Stimulated activated CD4-positive, alpha-beta T cell treated with anti-CD3 and anti-CD28 coated beads, Interleukin-1b, Interleukin-23, amount 100 ng/mL, for 24 hours (primary cell): Measurements from ENCODE around the gene MDFIC.

Experiments used
- DNase-seq, 4 experiments: peaks; one replicate each; pipeline ENCODE4 v3.0.0-alpha.2; 2020; ENCODE audit warnings: low read depth in 4 of 4, low spot score in 1 of 4

The MDFIC gene

DNA sequence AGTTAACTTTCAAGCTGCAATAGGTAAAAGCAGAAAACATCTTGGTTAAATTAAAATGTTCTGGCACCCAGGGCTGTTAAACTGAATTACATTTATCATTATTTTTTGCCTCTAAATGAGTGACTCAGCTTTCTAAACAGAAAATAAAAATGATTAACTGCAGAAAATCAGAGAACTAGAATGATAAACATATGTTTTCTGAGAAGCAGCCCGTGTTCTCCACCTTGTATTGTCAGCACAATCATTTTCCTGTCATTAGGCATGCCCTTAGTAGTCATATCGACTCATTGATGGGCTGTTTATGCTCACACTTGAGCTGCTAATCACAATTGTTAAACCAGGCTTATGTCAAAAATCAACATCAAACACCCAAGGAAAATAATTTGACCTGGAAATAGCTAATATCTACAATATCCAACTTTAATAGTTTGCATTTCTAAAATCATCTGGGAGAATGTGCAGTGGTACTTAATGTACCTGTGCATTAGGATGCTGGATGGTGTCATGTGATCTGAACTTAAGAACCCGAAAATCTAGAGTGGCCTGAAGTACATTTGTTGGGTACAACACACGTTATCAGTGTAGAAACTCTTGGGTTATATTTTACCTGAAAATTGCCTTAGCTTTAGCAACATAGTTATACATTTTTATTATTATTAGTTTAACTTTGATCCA lies 2.3 kb downstream of the MDFIC start:
- no peak for DNase-seq

DNA sequence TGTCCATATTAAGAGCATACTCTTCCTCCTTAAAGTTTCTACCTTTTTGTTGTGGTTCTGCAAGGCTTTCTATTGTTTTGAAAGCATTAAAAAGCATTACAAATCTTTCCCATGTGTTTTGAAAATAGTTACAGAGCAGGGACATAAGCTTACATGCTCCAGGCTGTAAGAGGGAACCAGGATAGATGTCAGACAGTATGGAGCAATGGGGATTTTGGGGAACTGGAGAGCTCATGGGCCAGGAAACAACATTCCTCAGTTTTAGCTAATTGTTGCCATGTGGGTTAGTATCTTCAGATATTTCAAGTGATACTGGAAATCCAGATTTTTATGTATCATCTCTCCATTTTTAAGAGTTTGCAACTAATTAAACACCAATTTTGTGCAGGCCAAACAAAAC lies 3.5 kb downstream of the MDFIC start:
- no peak for DNase-seq

DNA sequence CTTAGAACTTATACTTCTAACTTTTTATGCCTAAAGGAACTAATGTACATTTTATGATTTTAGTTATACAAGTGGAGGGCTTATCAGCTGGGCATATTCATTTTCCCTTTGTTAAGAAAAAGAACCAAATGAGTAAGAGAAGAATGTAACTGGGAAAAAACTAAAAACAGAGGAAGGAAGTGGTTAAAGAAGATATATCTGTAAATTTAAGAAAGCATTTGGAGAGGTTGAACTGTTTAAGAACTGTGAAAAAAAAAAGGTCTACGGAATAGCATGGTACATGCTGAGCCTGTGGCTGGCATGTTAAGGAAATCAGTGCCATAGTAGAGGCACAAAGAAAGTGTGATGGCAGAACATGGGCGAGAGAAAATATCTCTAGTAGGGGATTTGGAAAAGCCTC lies 6.2 kb downstream of the MDFIC start:
- no peak for DNase-seq

DNA sequence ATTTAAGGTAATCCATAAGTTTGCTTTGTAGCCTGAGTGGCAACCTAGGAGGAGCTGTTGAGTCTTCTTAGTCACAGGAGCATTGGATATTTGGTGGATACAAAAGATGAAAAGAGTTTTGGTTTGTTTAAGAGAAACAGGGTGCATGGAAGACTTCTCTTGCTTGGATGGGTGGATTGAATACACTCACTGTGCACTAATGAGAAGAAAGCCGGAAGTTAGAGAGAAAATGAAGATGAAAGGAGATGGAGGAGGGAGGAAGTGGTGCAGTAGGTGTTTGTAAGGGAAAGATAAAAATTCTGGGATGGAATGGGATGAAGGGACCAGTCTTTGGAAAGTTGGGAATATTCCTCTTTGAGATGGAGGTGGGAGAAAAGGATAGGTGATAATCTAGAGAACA lies 7.7 kb downstream of the MDFIC start:
- DNase-seq, result no peak

DNA sequence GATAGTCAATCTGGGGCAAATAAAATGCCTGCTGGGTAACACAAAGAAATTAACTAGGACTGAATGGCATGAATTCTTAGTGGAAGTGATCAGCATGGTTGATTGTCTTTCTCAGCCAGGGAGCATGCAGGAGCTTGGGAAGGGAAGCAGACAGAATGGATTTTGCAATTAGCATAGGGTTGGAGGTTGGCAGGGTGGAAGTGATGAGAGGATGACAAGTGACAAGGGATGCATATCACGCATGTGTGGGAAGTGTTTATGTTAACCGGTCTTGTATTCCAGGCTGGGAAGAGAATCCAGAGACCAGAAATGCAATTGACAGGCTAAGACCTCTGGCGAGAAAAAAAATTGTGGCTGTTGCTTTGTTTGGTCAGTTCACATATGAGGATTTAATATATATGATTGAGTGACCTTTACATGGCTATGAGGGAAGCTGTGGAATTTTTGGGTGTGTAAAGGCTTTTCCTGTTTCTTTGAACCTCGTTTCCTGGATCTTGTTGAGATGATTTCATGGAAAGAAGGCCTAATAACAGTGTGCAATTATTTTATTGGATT lies 8.3 kb downstream of the MDFIC start:
- no peak for DNase-seq

DNA sequence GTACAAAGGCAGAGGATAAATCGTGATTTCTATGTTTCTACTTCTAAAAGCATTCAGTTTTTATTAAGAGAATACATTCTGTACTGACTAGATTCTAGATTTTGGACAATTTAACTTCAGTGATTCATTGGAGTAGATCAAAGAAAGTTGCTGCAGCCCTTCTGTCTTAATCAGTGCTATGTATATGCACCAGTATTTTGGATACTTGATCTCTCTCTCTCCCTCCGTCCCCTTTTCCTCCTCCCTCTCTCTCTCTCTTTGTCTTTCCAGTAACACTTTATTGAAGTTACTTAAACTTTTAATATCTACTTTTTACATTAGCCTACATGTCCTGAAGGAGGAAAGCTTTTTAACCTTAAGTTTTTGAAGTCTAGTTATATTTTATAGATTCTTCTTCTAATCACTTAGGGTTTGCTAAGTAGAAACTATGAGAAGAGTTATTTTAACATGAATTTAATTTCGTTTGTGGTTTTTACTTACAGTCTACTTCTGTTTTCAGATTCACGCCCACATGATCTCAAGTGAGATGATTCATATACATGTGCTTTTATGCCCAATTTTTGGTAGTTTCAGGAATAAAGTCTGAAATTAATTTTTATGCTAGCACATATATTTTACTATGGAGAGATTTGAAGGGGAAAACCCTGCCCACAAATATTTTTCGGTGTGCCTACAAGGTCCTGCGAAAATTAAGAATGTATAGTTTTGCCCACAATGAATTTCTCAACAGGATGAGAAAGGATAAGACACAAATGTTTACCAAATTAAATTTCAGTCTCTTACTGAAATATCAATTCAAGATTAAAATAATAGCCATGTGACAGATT lies 9.1 kb downstream of the MDFIC start:
- no peak for DNase-seq

DNA sequence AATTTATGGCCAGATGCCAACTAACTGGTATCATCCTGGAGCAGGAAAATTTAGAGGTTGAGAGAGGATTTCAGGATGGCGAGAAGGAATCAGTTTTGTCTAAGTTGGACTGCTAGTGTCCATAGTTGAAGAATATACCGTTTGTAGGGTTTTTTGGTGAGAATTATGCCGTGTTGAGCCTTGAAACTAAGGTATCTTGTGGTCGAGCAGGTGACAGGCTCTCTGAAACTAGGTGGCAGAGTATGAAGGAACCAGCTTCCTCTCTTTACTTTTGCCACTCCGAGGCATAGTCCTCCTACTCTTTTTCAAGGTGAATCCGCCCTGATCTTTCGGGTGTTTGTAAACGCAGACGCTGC lies 9.7 kb downstream of the MDFIC start:
- no peak for DNase-seq

DNA sequence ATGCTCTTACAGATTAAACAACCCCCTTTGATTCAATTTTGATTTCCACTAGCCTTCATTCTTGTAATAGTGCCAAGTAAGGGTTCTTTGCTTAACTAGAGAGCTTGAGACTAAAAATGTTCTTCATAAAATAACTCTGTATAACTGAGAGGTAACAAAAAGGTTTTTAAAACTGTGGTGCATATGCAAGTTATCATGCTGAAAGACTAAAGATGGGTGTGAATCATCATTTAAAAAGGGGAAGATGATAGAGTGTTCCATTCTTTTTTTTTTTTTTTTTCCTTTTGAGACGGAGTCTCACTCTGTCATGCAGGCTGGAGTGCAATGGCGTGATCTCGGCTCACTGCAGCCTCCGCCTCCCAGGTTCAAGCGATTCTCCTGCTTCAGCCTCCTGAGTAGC lies 11.1 kb downstream of the MDFIC start:
- no peak for DNase-seq

DNA sequence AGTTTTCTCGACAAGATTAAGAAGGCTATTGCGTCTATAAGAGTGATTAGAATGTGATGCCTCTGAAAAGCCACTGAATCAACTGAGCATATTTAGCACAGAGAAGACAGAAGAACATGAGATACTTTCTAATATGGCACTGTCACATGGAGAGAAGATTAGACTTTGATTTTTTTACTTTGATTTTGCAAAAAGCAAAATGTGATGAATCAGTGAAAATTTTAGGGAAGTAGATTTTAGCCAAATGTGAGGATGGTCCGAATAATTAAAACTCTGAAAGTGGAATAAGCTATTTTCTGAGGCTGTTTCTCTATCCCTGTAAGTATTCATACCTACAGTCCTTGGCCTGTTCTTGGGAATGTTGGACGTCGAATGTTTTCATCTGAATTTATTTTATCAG lies 11.8 kb downstream of the MDFIC start:
- DNase-seq, result no peak

DNA sequence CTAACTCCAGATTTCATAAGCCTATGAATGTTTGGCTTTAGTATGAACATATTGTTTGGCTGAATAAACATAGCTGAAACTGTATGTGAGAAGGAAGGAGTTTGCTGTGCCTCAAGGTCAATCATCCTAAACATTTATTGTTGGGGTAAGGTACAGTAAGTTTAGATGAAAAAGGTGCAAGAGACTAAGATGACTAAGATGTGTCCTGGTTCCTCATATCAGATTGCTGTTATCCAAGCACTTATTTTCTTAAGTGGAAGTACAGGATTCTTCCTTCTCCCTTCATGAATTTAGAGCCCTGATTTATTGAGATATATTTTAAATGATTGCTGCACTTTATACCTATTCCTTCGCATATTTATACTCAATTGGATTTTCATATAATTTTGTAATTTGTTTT lies 12.2 kb downstream of the MDFIC start:
- no peak for DNase-seq

DNA sequence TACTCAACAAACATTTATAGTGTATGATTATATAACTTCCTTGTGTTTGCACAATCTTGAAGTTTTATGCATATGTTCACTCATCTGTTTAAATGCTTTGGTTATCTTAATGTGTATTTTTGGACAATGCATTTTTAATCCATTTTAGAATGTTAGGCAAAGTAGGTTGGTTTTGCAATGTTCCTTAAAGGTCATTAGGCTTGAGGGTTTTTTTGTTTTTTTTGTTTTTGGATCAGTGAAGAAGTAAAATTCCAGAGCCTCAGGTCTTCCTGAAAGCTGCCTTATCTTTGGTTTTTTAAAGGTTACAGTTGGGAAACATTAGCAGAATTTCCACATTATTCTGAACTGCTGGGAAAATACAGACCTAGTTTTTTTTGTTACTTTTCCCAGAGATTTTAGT lies 12.8 kb downstream of the MDFIC start:
- DNase-seq, result no peak

DNA sequence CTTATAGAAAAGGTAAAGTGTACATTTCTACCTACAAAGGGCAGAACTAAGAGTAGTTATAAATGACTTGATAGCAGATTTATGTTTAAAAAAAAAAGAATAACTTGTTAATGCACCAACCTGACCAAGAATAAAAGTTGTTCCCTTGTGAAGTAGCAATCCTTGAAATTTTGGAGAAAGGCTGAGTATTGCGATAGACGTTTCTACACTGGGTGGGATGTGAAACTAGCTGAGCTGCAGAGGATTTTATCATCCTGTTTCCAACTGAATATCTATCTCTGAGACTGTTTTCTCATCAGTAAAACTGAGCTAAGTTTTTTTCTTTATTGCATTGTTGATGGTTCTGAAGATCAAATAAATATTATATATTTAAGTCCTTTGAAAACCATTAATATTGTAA lies 14.6 kb downstream of the MDFIC start:
- no peak for DNase-seq

DNA sequence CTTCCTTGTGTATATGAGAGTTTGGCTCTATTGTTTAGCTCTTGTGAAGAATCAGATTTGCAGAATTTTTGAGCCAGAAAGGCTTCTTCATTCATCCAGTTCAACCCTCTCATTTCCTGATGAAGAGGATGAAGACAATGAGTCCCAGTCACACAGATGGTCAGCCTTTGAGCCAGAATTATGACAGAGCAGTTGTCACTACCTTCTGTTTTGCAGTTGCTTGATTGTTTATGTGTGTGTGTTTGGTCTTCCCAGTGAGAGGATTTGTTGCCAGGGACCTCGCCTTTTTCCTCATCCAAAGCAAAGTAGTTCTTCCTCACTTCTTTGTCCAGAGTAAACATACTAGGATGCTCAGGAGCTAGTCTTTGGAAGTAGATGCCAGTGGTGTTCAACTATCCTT lies 15.6 kb downstream of the MDFIC start:
- DNase-seq, result no peak

DNA sequence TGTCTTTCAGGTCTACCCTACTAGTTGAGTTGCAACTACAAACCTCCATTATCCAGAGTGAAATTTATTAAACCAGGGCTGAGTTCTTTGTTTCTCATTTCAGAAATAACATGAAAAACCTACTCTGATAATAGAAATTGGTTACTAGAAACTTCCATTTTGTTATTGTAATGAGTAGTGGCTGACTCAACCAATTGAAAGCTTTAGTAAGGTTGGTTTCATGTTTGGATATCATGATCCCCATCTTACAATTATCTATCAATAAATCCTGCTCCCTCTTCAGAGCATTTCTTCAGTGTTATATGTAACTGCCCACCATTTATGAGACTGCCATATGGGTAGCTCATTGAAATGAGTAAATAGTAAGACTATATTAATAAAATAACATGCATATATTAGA lies 16.9 kb downstream of the MDFIC start:
- DNase-seq, result no peak

DNA sequence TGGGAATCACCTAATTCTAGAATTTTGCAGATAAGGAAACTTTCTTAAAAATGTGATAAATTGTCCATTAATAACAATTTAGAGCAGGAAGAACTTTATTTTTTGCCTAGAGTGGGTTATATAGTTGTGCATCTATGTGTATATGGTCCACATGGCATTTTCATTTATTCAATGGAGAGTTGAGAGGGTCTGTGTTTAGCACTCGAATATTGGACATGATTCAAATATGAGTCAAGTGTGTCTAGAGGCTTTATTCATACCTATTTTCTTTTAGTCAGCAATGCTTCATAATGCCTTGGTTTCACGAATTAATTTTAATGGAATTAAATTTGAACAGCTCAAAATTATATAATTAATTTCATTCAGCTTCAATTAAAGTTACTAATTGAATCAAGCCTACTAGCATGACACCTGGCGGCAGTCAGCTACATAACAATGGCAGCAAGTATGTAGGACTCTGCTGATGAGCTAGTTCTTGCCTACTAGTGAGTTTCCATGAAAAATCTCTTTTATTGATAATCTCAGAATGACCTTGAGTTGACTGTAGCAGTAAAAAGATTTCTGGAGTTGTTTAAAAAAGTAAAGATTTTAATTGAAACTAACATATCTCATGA lies 17.7 kb downstream of the MDFIC start:
- DNase-seq, result no peak

DNA sequence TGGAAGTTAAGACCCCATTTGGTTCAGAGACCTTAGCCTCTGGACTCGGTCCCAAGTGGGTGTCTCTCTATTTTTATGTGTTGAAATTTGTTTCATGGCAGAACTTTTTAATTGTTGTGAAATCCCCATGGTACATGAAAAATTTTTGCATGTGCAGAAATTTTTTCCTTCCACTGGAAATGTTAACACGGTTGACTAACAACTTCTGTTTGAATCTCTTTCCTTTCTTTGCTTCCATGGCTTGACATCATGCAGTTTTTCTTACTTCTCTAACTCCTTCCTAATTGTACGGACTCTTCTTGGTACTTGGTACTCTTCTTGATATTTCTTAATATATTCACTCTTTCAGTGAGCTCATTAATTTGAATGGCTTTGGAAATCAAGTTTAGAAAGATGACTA lies 18.3 kb downstream of the MDFIC start:
- no peak for DNase-seq

DNA sequence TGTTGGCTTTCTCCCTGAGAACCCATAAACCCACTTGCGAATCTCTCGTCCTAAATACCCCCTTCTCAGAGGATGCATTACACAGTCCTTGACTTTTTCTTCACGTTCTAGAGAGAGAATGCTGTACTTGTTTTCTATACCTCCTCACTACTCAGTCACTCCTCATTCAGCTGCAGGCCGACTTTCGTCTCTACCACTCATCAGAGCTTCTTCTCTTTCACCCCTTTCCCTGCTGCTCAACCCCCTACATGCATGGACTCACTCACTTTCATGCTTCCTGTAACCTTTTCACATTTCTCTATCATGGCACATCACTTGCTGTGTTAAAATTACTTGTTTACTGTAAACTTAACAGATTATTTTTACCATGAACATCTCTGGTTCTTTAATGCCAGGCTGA lies 19.8 kb downstream of the MDFIC start:
- DNase-seq, result no peak

DNA sequence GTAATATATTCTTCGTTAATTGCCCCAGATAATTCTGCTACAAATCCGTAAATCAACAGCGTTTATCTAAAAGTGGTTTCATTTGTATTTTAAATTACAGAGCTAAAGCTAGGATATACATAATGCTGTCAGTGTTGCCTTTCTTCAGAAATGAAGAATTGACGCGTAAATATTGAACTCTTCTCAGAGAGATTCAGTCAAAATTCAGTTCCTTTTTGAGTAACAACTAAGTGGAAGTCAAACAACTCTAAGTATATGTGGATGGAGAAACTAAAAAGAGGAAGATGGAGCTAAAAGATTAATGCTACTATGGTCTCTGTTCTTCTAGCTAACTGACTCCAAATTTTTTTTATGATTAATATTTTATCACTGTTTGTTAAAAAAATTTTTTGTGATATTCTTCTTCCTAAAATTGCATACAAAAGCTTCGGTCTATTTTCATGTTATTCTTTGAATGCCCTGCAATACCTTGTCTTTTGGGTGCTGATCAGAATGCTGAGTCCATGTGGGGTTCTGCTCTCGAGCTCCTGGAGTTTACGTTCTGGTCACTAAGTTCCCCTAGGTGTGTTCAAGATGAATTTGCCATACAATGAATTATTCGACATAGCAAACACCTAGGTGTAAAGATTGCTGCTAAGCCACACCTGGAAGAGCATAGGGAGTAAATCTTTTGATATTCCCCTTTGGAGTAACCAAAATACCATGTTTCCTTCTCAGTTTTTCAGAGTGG lies 20.7 kb downstream of the MDFIC start:
- no peak for DNase-seq

DNA sequence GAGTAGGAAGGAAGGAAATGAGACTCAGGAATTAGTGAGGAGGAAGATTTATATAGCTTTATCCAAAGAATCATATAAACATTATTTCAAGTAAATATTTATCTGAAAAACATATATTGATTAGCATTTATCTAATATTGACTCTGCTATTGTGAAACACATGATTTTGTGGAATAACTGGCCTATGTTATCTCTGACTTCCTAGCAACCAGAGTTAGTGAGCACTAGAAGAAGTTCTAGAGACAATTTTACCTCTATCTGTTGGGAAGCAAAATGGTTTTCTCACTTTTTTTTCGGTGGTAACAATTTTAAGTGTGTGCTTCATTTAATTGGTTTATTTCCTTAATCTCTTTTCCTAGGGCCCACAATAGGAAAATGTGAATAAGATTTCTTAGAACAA lies 21.6 kb downstream of the MDFIC start:
- DNase-seq, result no peak

DNA sequence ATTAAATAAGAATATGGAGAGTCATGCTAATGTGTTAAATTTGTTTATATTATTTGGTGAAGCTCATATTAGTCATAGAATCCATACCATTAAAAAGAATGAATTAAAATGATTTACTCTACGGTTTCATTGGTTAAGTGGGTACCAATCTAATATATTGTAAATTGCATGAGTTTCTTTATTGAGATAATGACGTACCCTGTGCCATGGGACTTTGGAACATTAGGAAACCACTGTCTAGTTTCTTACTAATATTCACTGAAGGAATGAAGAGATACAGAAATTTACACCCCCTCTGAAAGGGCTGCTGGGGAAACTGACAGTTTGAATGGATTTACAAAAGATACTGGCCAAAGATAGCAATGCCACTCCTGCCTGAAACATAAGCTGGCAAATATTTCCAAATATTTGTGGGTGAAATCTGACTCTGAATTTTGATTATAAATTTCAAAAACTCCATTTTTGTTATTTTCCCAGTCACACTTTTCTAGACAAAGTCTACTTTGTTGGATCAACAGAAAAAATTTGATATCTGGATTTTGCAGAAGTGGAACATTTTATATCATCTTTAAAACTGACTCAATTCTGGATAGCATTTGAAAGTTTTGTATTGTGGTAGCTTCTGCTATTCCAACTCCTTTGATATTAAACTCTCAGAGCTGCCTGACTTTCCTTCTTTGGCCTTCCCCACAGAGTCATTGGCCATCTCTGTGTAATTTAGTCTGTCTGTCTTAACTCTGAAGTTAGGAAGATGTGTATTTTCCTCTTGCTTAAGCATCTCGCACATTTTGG lies 22.3 kb downstream of the MDFIC start:
- DNase-seq, result no peak
